ENCODE measurements around the gene NPBWR2.

The NPBWR2 gene

GRCh38 chr20:64086801-64087200 is 20.6 kb downstream of the NPBWR2 start:
- Histone ChIP-seq H3K36me3 (replicated peaks) (no peaks in the 10 kb centered on the region), H3K4me1 (peaks cover 5% of the 10 kb centered on the region; the same call in 1 of the 2 replicates), H3K27me3 (ENCODE audit: low read depth) (no peaks in the 10 kb centered on the region), H3K4me3 (no peak overlapping the region), H3K9me3 (peaks cover 4% of the 10 kb centered on the region; the same call in 1 of the 2 replicates)
- DNase-seq (ENCODE audit: low spot score in 2 of 2), result no peak
- in situ Hi-C loops (cut with MboI; ENCODE audit: low sequenced_read_pairs), result no loop called here

- no peak overlapping the region for H3K4me3 ChIP-seq
- DNase-seq (ENCODE audit: low spot score in 2 of 2), result no peak
- in situ Hi-C loops (cut with MboI; ENCODE audit: low sequenced_read_pairs), result no loop called here
Observed at GRCh38 chr20:64084685-64085152, 22.6 kb downstream of the NPBWR2 start.

GRCh38 chr20:64083804-64084684 is 23.3 kb downstream of the NPBWR2 start, which contains the start of gene LKAAEAR1:
LKAAEAR1 (minus strand) TSS chr20:64084398; CDS start chr20:64084219, 179 bp downstream.
- H3K4me3 ChIP-seq, result peak within 1 kb of the TSS; percentile 33
- in situ Hi-C loops (cut with MboI; ENCODE audit: low sequenced_read_pairs), result no loop called here
- no peaks in the 10 kb centered on the region for H3K27me3 ChIP-seq (ENCODE audit: low read depth)
- peaks cover 4% of the 10 kb centered on the region for H3K9me3 ChIP-seq
- no peaks in the 10 kb centered on the region for H3K36me3 ChIP-seq (replicated peaks)
- no peak for DNase-seq (ENCODE audit: low spot score in 2 of 2)
- H3K4me1 ChIP-seq, result peaks cover 10% of the 10 kb centered on the region; the same call in 1 of the 2 replicates

More at GRCh38 chr20:64084685-64085152, 22.6 kb downstream of the NPBWR2 start:
- peaks cover 10% of the 10 kb centered on the region; the same call in 1 of the 2 replicates for H3K4me1 ChIP-seq
- H3K36me3 ChIP-seq (replicated peaks), result no peaks in the 10 kb centered on the region
- no peaks in the 10 kb centered on the region for H3K27me3 ChIP-seq (ENCODE audit: low read depth)
- H3K9me3 ChIP-seq, result peaks cover 4% of the 10 kb centered on the region

- in situ Hi-C loops (cut with MboI; ENCODE audit: low sequenced_read_pairs), result no loop called here
- H3K27me3 ChIP-seq (ENCODE audit: low read depth), result no peaks in the 10 kb centered on the region
- peak overlapping the region; percentile 33 for H3K4me3 ChIP-seq
- H3K4me1 ChIP-seq, result peaks cover 15% of the 10 kb centered on the region
- peaks cover 4% of the 10 kb centered on the region for H3K9me3 ChIP-seq
- H3K36me3 ChIP-seq (replicated peaks), result no peaks in the 10 kb centered on the region
- DNase-seq (ENCODE audit: low spot score in 2 of 2), result peak; percentile 87 to 95
Observed at GRCh38 chr20:64083378-64083803, 24.0 kb downstream of the NPBWR2 start.

GRCh38 chr20:64082820-64083377 is 24.5 kb downstream of the NPBWR2 start:
- Histone ChIP-seq H3K4me3 (peak overlapping the region; percentile 33), H3K9me3 (peaks cover 4% of the 10 kb centered on the region), H3K27me3 (ENCODE audit: low read depth) (no peaks in the 10 kb centered on the region), H3K36me3 (replicated peaks) (no peaks in the 10 kb centered on the region), H3K4me1 (peaks cover 17% of the 10 kb centered on the region)
- in situ Hi-C loops (cut with MboI; ENCODE audit: low sequenced_read_pairs), result no loop called here
- no peak for DNase-seq (ENCODE audit: low spot score in 2 of 2)

GRCh38 chr20:64082126-64082731 is 25.1 kb downstream of the NPBWR2 start:
- Histone ChIP-seq H3K9me3 (peaks cover 2% of the 10 kb centered on the region), H3K27me3 (ENCODE audit: low read depth) (no peaks in the 10 kb centered on the region), H3K4me3 (no peak overlapping the region), H3K36me3 (replicated peaks) (no peaks in the 10 kb centered on the region), H3K4me1 (peaks cover 17% of the 10 kb centered on the region)
- DNase-seq (ENCODE audit: low spot score in 2 of 2), result no peak
- in situ Hi-C loops (cut with MboI; ENCODE audit: low sequenced_read_pairs), result no loop called here

GRCh38 chr20:64081624-64081964 is 25.8 kb downstream of the NPBWR2 start:
- no peak for DNase-seq (ENCODE audit: low spot score in 2 of 2)
- H3K4me3 ChIP-seq, result no peak overlapping the region
- H3K9me3 ChIP-seq, result peaks cover under 1% of the 10 kb centered on the region
- H3K27me3 ChIP-seq (ENCODE audit: low read depth), result no peaks in the 10 kb centered on the region
- no peaks in the 10 kb centered on the region for H3K36me3 ChIP-seq (replicated peaks)
- peaks cover 17% of the 10 kb centered on the region for H3K4me1 ChIP-seq
- in situ Hi-C loops (cut with MboI; ENCODE audit: low sequenced_read_pairs), result no loop called here

- H3K4me3 ChIP-seq, result peak overlapping the region; percentile 51
- no peaks in the 10 kb centered on the region for H3K36me3 ChIP-seq (replicated peaks)
- H3K27me3 ChIP-seq (ENCODE audit: low read depth), result no peaks in the 10 kb centered on the region
- H3K4me1 ChIP-seq, result peaks cover 17% of the 10 kb centered on the region
- DNase-seq (ENCODE audit: low spot score in 2 of 2), result peak in 1 of 2 experiments; percentile 2
- H3K9me3 ChIP-seq, result no peaks in the 10 kb centered on the region; the same call in 1 of the 2 replicates
- in situ Hi-C loops (cut with MboI; ENCODE audit: low sequenced_read_pairs), result no loop called here
Observed at GRCh38 chr20:64080813-64081623, 26.3 kb downstream of the NPBWR2 start.

- peak within 1 kb of the TSS; percentile 63 for H3K4me3 ChIP-seq
- DNase-seq (ENCODE audit: low spot score in 2 of 2), result peak in 1 of 2 experiments; percentile 1
- H3K9me3 ChIP-seq, result no peaks in the 10 kb centered on the region; the same call in 1 of the 2 replicates
- peaks cover 17% of the 10 kb centered on the region for H3K4me1 ChIP-seq
- in situ Hi-C loops (cut with MboI; ENCODE audit: low sequenced_read_pairs), result no loop called here
- no peaks in the 10 kb centered on the region for H3K36me3 ChIP-seq (replicated peaks)
- H3K27me3 ChIP-seq (ENCODE audit: low read depth), result no peaks in the 10 kb centered on the region
Observed at GRCh38 chr20:64080013-64080812, 27.2 kb downstream of the NPBWR2 start, which contains the start of gene OPRL1. OPRL1 (plus strand) TSS chr20:64080082; CDS start chr20:64092721, 12,639 bp downstream.

- DNase-seq (ENCODE audit: low spot score in 2 of 2), result peak; percentile 71 to 88
- Histone ChIP-seq H3K4me1 (peaks cover 17% of the 10 kb centered on the region), H3K9me3 (no peaks in the 10 kb centered on the region; the same call in 1 of the 2 replicates), H3K27me3 (ENCODE audit: low read depth) (no peaks in the 10 kb centered on the region), H3K36me3 (replicated peaks) (no peaks in the 10 kb centered on the region), H3K4me3 (peak within 1 kb of the TSS; percentile 63)
- in situ Hi-C loops (cut with MboI; ENCODE audit: low sequenced_read_pairs), result no loop called here
Observed at GRCh38 chr20:64079273-64080012, 27.9 kb downstream of the NPBWR2 start, which contains the start of gene RGS19. RGS19 (minus strand) TSS chr20:64079518; CDS start chr20:64076886, 2,632 bp downstream.

- no peak for DNase-seq (ENCODE audit: low spot score in 2 of 2)
- no peaks in the 10 kb centered on the region; the same call in 1 of the 2 replicates for H3K9me3 ChIP-seq
- peaks cover 17% of the 10 kb centered on the region for H3K4me1 ChIP-seq
- H3K4me3 ChIP-seq, result peak overlapping the region; percentile 63
- no peaks in the 10 kb centered on the region for H3K27me3 ChIP-seq (ENCODE audit: low read depth)
- no peaks in the 10 kb centered on the region for H3K36me3 ChIP-seq (replicated peaks)
- in situ Hi-C loops (cut with MboI; ENCODE audit: low sequenced_read_pairs), result no loop called here
Observed at GRCh38 chr20:64078934-64079272, 28.5 kb downstream of the NPBWR2 start.
